ENCODE data around the gene CMTR1.

DNA sequence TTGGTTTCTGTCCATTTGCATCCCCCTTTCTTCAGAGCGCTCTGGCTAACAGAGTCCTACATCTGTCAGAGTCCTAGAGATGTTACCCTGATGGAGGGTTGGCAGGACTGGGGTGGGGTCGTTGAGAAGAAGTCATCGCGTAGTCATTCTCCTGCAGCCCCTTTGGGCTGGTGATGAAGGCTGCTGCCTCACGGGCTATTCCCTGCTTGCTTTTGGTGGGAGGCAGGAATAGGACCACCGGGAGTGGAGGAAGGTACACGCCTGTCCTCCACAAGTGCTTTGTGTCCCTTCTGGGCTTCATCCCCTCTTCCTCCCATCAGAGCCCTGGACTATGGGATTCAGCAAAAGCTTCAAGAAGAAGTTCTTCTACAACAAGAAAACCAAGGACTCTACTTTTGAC is 45.8 kb downstream of the CMTR1 start:
- TF ChIP-seq CTCF (IDR thresholded peaks at IDR 0.05) (no peak), POLR2A (IDR thresholded peaks at IDR 0.05) (no peak)

All from body of pancreas (tissue), 4 donors.